Measurements from ENCODE around the gene ABCC6.
"Not testable (repeated sequence)": the region's sequence is repeated elsewhere in the genome, so short reads cannot be mapped to it uniquely, and the experiment has no call there.

The ABCC6 gene

GRCh38 chr16:16112450-16113053 is 110.7 kb downstream of the ABCC6 start:
- DNase-seq (ENCODE audit: low read depth), result no peak

GRCh38 chr16:16111639-16112038 is 111.7 kb downstream of the ABCC6 start:
- no peak for DNase-seq (ENCODE audit: low read depth)

- DNase-seq (ENCODE audit: low read depth), result no peak
Observed at GRCh38 chr16:16110111-16110490, 113.2 kb downstream of the ABCC6 start.

- no peak for DNase-seq (ENCODE audit: low read depth)
Observed at GRCh38 chr16:16109453-16110110, 113.7 kb downstream of the ABCC6 start.

GRCh38 chr16:16108759-16109158 is 114.5 kb downstream of the ABCC6 start:
- DNase-seq (ENCODE audit: low read depth), result no peak

GRCh38 chr16:16107839-16108238 is 115.5 kb downstream of the ABCC6 start:
- no peak for DNase-seq (ENCODE audit: low read depth)

- DNase-seq (ENCODE audit: low read depth), result no peak
Observed at GRCh38 chr16:16106466-16106865, 116.8 kb downstream of the ABCC6 start.

GRCh38 chr16:16105646-16106045 is 117.6 kb downstream of the ABCC6 start:
- DNase-seq (ENCODE audit: low read depth), result no peak

- not testable (repeated sequence) for DNase-seq (ENCODE audit: low read depth)
Observed at GRCh38 chr16:16104804-16105141, 118.5 kb downstream of the ABCC6 start.

GRCh38 chr16:16104132-16104803 is 119.0 kb downstream of the ABCC6 start:
- not testable (repeated sequence) for DNase-seq (ENCODE audit: low read depth)

GRCh38 chr16:16102738-16103137 is 120.6 kb downstream of the ABCC6 start:
- no peak for DNase-seq (ENCODE audit: low read depth)

GRCh38 chr16:16101585-16101984 is 121.7 kb downstream of the ABCC6 start:
- DNase-seq (ENCODE audit: low read depth), result no peak

- no peak for DNase-seq (ENCODE audit: low read depth)
Observed at GRCh38 chr16:16100631-16101030, 122.7 kb downstream of the ABCC6 start.

GRCh38 chr16:16099320-16099719 is 124.0 kb downstream of the ABCC6 start:
- DNase-seq (ENCODE audit: low read depth), result no peak

Measured in fibroblast of gingiva (primary cell).